ENCODE data around the gene PPME1.

GRCh38 chr11:74267014-74267413 is 95.9 kb downstream of the PPME1 start:
- TF ChIP-seq CTCF (conservative IDR thresholded peaks at IDR 0.05), result no peak
- TF ChIP-seq EZH2 (IDR thresholded peaks at IDR 0.05; ENCODE audit: low read depth), result no peak
